ENCODE results near the gene SCUBE1. TPM values are rescaled to one million over a fixed set of nuclear protein-coding genes. Genes with fewer than 3 reads are reported as not detected.

SCUBE1 gene
- total and polyA plus RNA-seq, 2 of the 8 experiments (the other 6 are each of a cell fraction or from before 2014, with no cell fraction given) = 2.3 to 4.9 TPM

DNA sequence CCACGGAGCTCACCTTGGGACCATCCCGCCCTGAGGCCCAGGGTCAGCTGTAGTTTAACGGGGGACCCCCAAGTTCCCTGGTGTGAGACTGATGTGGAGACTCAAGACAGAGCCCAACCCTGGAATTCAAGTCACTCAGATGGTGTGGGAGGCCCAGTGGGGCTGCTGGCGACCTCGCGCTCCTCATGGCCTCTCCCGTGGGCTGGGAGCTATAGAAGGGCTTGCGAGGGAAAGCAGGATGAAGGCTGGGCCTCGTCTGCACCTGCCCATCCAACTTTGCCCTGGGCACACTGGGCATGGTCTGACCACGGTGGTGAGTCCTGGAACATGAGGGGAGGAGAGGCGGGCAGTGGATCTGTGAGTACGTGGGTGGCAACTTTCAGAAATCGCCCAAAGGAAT is 142.6 kb downstream of the SCUBE1 start:
- no peak overlapping the region for H3K56ac ChIP-seq (replicated peaks; ENCODE audit: insufficient read length, low read depth, low read length)
- H3K4me2 ChIP-seq (ENCODE audit: insufficient read depth in 1 of 2, low read depth in 2 of 2, low read length in 2 of 2) = no peak overlapping the region
- H3K4me3 ChIP-seq (ENCODE audit: extremely low read depth in 1 of 4, insufficient read depth in 2 of 4, low read depth in 3 of 4, low read length in 4 of 4) = no peak overlapping the region
- POLR2A ChIA-PET (ENCODE audit: partially characterized antibody) = interaction anchor here (0.6 to 0.8 kb wide), 2 partner anchors 31 to 147 kb away, joined by 3 read pairs; no protein-coding TSS in a partner anchor
- no peak overlapping the region for H2BK12ac ChIP-seq (ENCODE audit: low read depth, low read length)
- no peak overlapping the region for H3K23ac ChIP-seq (ENCODE audit: insufficient read length)
- FAIRE-seq = no peak
- CTCF ChIA-PET (ENCODE audit: partially characterized antibody) = interaction anchor here (0.8 to 6.1 kb wide), 10 partner anchors 9 to 123 kb away, joined by 3 to 42 read pairs (median 4); no protein-coding TSS in a partner anchor
- H3K27ac ChIP-seq (ENCODE audit: low read depth, low read length) = no peak overlapping the region
- peaks cover 3% of the 10 kb centered on the region; the same call in 1 of the 2 replicates for H3K23me2 ChIP-seq (ENCODE audit: low read depth, low read length)
- no peak overlapping the region for H4K5ac ChIP-seq (ENCODE audit: insufficient read length, low read depth, low read length)
- H2BK20ac ChIP-seq (ENCODE audit: low read length) = no peak overlapping the region
- no peak overlapping the region for H2BK15ac ChIP-seq (ENCODE audit: low read length)
- H4K91ac ChIP-seq (replicated peaks; ENCODE audit: insufficient read length, low read length) = no peak overlapping the region
- H2AFZ ChIP-seq (ENCODE audit: low read length) = no peak overlapping the region
- no peak overlapping the region for H3K14ac ChIP-seq (ENCODE audit: insufficient read length)
- no peaks in the 10 kb centered on the region for H3K27me3 ChIP-seq (replicated peaks in 1 of 4; ENCODE audit: control insufficient read depth in 3 of 4, extremely low read depth in 1 of 4, insufficient read depth in 3 of 4, low read length in 3 of 4)
- H3K36me3 ChIP-seq (ENCODE audit: control insufficient read depth in 2 of 4, insufficient read depth in 4 of 4, low read length in 3 of 4) = no peaks in the 10 kb centered on the region
- no peak overlapping the region for H4K8ac ChIP-seq (ENCODE audit: extremely low read depth, insufficient read depth, low read length)
- no peak overlapping the region for H2BK5ac ChIP-seq (ENCODE audit: low read depth, low read length)
- no peak overlapping the region for H2AK5ac ChIP-seq (ENCODE audit: low read depth, low read length)
- no peaks in the 10 kb centered on the region for H3K79me2 ChIP-seq (ENCODE audit: control insufficient read depth in 1 of 2, insufficient read depth in 2 of 2, low read length in 2 of 2)
- no peak overlapping the region for H2BK120ac ChIP-seq (replicated peaks; ENCODE audit: low read depth, low read length)
- H3K9ac ChIP-seq (replicated peaks in 1 of 4; ENCODE audit: extremely low read depth in 1 of 4, low read depth in 3 of 4, low read length in 3 of 4) = no peak overlapping the region
- no peak overlapping the region for H3K4ac ChIP-seq (replicated peaks; ENCODE audit: insufficient read length, low read depth, low read length)
- H4K20me1 ChIP-seq (replicated peaks in 1 of 2; ENCODE audit: control insufficient read depth in 1 of 2, insufficient read depth in 2 of 2, low read length in 2 of 2) = peaks cover 0 to 2% of the 10 kb centered on the region in 2 experiments
- H3K4me1 ChIP-seq (replicated peaks in 1 of 4; ENCODE audit: control insufficient read depth in 3 of 4, insufficient read depth in 4 of 4, low read length in 3 of 4) = peaks cover 2 to 11% (median 4%) of the 10 kb centered on the region in 4 experiments; a peak in 6 of 7 replicates
- H3K9me3 ChIP-seq (ENCODE audit: insufficient read depth in 2 of 2, low read depth in 1 of 2, low read length in 1 of 2) = no peaks in the 10 kb centered on the region
- H3K79me1 ChIP-seq (ENCODE audit: low read depth, low read length) = no peaks in the 10 kb centered on the region
- H3K18ac ChIP-seq (ENCODE audit: extremely low read depth, low read length) = no peak overlapping the region
- no peak for DNase-seq (ENCODE audit: low read depth in 1 of 2, low spot score in 2 of 2)
- 87% methylated on average over 13 of the region's 13 CpGs; no CpG with 5 or more reads in 1 of the 2 experiments for WGBS, 2 experiments (ENCODE audit: extremely low coverage in 1 of 2, insufficient coverage in 1 of 2, insufficient read length in 1 of 2, insufficient replicate concordance in 2 of 2, low coverage in 1 of 2, low lambda C conversion rate in 2 of 2, missing lambda C conversion rate in 1 of 2)
- TF ChIP-seq POU5F1 (IDR thresholded peaks at IDR 0.05; ENCODE audit: low read depth, low read length) (no peak), SP4 (IDR thresholded peaks at IDR 0.05; ENCODE audit: low read length) (no peak), SP1 (IDR thresholded peaks at IDR 0.05; ENCODE audit: low read depth, low read length) (no peak), SP2 (IDR thresholded peaks at IDR 0.05; ENCODE audit: low read length) (no peak), RBBP5 (IDR thresholded peaks at IDR 0.05; ENCODE audit: borderline replicate concordance, low read depth, low read length) (no peak)
